ENCODE data around the gene PLK5.

Gene PLK5

GRCh38 chr19:1577090-1577928 lies 53.4 kb downstream of the PLK5 start:
- DNase-seq (ENCODE audit: low read depth, low spot score), result no peak

DNA sequence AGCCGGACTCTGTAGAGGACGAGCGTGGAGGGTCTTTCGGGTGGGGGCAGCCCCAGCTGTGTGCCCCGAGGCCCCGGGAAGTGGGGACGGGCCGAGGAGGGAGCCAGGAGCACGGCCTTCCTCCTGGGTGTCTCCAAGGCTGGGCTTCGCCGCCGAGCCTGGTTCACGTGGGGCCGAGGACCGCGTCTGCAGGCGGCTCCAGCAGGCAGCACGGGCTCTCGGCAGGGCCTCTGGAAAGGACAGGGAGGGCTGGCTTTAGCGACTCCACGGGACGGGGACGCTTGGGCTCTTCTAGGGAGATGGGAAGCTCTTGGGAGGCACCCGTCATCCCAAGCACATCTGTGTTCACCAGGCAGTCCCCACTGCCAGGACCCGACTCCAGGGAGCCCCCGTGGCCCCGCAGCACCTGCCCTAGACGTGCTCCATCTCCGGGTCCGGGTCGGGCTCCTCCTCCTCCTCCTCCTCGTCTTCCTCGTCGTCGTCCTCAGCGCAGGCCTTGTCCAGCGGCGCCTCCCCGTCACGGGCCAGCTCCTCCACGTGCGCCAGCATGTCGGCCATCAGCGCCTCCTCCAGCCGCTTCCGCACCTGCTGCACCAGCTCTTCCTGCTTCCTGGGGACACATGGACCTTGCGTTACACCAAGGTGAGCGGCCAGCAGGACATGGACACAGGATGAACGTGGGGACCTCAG lies 54.2 kb downstream of the PLK5 start:
- DNase-seq (ENCODE audit: low read depth, low spot score), result no peak

DNA sequence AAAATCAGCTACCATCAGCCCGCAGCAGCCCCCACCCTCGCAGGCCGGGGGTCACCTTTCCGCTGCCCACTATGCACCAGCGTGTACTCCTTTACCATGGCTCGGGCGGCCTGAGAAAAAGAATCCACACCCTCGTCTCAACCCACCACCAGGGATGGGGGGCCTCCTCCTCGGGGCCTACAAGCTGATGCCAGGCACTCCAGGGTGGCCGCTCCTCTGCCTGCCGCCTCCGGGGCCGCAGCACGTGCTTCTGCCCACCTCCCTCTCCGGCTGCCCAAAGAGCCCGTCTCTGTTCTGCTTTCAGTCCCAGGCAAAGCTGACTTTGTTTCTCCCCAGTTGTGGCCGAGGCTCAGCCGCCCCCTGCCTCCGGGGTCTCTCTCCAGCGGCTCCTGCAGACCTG lies 55.3 kb downstream of the PLK5 start:
- DNase-seq (ENCODE audit: low read depth, low spot score), result no peak

DNA sequence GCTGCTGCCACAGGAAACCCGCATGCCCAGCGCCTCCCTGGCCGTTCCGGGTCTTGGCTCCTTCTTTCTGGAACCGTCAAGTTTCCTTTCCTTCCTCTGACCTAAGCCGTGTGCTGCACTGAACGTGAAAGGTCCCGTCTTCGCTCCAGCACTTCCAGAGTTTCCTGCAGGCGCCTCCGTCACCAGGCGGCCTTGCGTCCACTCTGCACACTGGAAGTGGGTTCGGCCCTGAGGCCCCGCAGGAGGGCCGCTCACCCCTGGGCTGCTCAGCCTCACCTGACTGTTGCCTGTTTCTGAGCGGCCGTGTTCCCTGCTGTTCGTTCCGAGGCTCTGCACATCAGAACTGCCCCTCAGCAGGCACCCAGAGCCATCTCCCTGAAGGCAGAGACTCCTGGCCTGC lies 56.5 kb downstream of the PLK5 start:
- DNase-seq (ENCODE audit: low read depth, low spot score), result no peak

GRCh38 chr19:1580957-1581356 lies 57.1 kb downstream of the PLK5 start:
- no peak for DNase-seq (ENCODE audit: low read depth, low spot score)

- no peak for DNase-seq (ENCODE audit: low read depth, low spot score)
Observed at GRCh38 chr19:1582201-1582600, 58.3 kb downstream of the PLK5 start.

DNA sequence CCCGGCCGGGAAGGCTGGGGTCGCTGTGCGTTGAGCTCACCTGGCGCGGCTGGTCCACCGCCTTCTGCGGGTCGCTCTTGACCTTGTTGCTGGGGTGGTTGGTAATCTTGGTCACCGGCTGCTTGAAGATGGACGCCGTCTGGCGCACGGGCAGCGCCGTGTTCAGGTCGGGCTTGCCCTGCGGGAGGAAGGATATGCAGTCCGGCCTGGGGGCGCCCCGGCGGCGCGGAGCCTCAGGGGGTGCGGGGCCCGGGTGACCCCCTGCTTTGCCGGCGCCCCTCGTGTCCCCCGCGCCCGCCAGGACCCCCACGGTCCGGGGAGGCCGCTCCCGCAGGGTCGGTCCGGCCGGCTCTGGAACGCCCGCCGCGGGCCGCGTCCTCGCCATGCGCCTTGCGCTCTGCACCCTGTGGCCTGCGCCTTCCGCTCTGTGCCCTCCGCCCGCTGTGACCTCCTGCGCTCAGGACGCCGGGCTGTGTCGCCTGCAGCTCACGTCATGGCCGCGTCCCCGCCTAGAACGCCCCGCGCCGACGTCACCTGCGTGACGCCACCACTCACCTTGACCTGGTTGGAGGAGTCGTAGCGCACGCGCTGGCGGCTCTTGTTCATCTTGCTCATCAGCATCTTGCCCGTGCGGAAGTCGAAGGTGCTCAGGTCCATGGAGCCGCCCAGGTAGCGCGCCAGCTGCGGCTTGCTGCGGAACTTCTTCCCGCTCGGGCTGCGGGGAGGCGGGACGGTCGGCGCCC lies 60.8 kb downstream of the PLK5 start:
- DNase-seq (ENCODE audit: low read depth, low spot score), result no peak

- DNase-seq (ENCODE audit: low read depth, low spot score), result no peak
Observed at GRCh38 chr19:1585243-1585580, 61.3 kb downstream of the PLK5 start.
